ENCODE measurements around the gene SLC34A1.

The SLC34A1 gene

DNA sequence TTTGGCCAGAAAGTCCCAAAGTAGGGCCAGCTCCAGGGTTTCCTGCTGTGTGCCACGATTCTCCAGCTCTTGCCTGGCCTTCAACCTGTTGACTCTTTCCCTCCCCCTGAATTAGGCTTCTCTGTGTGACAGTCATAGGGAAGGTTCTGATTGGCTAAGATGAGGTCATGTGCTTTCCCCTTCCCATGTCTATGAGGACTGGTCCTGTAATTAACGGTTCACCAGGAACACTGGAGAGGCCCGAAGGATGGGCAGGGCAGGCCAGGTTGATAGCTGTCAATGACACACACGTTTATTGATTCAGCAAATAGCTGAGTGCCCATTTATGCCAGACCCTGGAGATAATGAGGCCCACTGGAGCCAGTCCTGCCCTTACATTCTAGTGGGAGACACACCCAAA is 53.4 kb downstream of the SLC34A1 start:
- no peak for FAIRE-seq
- TF ChIP-seq POLR2A (IDR thresholded peaks at IDR 0.05; ENCODE audit: low read depth, low read length), result no peak
- DNase-seq (ENCODE audit: insufficient read length, low spot score), result no peak

DNA sequence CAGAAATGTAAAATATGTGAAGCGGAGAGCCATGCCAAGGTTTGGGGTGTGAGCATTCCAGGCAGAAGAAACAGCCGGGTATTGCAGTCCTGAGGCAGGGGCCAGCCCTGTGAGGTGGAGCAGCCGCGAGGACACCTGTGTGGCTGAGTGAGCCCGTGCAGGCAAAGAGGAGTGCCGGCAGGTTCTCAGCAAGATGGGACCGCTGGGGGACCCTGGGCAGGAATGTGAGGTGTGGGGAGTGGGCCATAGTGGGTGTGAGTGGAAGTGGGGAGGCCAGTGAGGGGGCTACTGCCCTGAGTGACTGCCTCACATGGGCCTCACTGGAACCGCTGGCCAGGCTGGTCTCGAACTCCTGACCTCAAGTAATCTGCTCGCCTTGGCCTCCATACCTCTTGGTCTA is 54.2 kb downstream of the SLC34A1 start:
- FAIRE-seq (no peak), DNase-seq (ENCODE audit: insufficient read length, low spot score) (no peak)
- no peak for TF ChIP-seq POLR2A (IDR thresholded peaks at IDR 0.05; ENCODE audit: low read depth, low read length)

DNA sequence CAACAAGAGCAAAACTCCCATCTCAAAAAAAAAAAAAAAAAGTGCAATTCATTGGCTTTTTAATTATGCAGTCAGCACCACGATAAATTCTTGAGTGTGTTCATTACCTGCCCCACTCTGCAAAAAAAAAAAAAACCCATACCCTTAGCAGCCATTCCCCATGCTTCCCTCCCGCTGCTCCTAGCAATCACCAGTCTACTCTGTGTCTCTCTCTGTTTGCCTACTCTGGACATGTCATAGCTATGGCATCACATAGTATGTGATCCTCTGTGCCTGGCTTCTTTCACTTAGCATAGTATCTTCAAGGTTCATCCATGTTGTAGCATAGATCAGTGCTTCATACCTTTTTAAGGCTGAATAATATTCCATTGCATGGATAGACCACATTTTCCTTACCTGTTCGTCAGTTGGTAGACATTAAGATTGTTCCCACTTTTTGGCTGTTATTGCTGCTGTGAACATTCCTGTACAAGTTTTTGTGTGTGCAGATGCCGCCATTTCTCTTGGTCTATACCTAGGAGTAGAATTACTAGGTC is 55.4 kb downstream of the SLC34A1 start:
- no peak for DNase-seq (ENCODE audit: insufficient read length, low spot score)
- TF ChIP-seq POLR2A (IDR thresholded peaks at IDR 0.05; ENCODE audit: low read depth, low read length), result no peak
- FAIRE-seq, result no peak

DNA sequence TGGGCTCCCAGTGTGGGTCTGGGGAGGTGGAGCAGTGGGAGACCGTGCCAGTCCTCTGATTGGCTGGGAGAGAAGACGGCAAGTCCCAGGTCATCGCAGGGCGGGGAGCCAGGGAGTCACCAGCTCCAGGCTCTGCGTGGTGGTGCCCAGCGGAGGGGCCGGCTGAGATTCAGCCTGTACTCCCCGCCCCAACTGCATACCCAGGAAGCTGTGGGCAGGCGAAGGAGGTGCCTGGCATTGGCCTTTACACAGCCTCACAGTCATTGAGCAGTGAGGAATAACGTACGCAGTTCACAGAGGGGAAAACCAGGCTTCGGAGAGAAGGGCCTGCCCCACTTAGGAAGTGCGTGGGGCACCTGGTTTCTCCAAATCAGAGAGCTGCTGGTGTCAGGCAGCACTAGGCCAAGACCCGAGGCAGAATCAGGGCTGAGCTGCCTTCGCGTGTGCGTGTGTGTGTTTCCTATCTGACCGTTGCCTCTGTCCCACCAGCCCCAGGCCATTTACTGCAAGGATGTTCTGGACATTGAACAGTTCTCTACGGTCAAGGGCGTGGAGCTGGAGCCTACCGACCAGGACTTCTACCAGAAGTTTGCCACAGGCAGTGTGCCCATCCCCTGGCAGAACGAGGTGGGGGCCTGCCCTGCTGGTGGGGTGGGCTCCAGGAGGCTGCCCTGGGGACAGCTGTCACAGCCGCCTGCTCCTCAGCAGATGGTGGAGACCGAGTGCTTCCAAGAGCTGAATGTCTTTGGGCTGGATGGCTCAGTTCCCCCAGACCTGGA is 56.2 kb downstream of the SLC34A1 start:
- no peak for FAIRE-seq
- TF ChIP-seq POLR2A (IDR thresholded peaks at IDR 0.05; ENCODE audit: low read depth, low read length), result no peak
- no peak for DNase-seq (ENCODE audit: insufficient read length, low spot score)

DNA sequence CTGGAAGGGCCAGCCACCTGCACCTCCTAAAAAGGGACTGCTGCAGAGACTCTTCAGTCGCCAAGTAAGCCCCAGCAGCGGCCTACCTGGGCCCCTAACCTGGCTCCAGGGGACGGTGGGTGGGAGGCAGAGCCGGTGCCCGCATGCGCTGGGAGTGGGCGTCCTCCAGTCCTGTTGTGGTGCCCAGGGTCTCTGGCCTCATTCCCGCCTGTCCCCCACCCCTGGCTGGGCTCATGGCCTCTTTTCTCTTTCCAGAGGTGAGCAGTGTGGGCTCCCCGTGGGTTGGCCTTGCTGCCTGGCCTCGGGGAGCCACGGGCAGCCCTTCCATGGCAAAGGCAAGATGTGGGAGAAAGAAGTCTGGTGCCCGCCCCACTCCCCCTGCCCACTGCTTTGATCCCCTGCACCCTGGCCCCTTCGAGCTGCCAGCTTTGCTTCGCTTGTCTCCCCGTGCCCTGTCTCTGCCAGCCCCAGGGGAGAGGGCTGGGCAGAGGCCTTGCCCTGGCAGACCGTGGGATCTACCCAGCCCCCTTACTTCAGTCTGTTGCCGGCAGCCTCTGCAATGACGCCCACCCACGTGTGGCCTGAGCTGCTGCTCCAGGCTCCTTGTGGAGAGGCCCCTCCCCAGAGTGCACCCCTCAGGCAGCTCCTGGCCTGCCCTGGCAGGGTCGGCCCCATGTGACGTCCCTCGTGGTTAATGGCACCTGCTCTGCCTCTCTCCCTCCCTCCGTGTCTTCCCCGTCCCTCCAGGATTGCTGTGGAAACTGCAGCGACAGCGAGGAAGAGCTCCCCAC is 57.0 kb downstream of the SLC34A1 start:
- DNase-seq (ENCODE audit: insufficient read length, low spot score), result no peak
- TF ChIP-seq POLR2A (IDR thresholded peaks at IDR 0.05; ENCODE audit: low read depth, low read length), result no peak
- no peak for FAIRE-seq

- no peak for FAIRE-seq
These were observed 58.0 kb downstream of the SLC34A1 start for GRCh38 chr5:177442066-177442826.

GRCh38 chr5:177443144-177443983 is 59.1 kb downstream of the SLC34A1 start:
- DNase-seq (ENCODE audit: insufficient read length, low spot score) (no peak), FAIRE-seq (no peak)
- no peak for TF ChIP-seq POLR2A (IDR thresholded peaks at IDR 0.05; ENCODE audit: low read depth, low read length)

More at GRCh38 chr5:177442066-177442826, 58.0 kb downstream of the SLC34A1 start:
- DNase-seq (ENCODE audit: insufficient read length, low spot score), result no peak
- no peak for TF ChIP-seq POLR2A (IDR thresholded peaks at IDR 0.05; ENCODE audit: low read depth, low read length)

DNA sequence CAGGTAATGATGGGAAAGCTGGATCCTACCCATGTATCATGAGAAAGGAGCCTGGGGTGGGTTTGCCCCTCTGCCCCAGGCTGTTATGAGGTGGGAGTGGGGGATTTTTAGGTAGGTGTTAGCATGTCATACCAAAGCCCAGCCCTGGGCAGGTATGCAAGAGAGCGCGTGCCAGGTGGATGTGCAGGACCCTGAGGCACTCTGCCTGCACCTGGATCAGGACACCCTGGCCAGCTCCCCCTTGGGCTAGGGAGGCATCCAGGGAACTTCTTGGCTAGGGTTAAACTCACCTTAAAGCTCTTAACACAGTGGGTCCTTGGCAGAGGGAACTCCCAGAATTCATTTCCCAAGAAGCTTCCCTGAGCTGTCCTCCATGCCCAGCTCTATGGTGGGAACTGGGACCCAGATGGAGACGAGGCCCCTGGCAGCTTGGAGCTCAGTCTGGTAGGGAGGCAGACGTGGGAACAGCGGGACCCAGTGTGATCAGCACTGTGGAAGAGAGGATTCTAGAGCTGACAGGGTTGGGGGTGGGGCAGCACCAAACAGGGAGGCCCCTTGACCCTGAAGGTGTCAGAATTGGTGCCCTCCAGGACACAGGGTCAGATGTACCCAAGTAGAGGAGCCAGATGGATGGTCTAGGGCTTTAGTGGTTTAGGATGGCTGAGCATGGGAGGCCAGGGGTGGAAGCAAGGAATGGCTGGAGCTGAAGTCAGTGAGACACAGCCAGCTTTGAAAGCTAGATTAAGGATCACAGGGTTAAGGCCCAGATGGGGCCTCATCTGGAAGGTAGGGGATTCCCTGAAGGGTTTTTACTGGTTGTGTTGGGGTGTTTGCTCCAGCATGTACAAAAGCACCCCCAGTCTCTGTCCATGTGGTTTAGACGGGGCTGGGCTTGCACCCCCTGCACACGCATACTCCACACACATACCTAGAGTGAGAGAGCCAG is 60.1 kb downstream of the SLC34A1 start:
- TF ChIP-seq POLR2A (IDR thresholded peaks at IDR 0.05; ENCODE audit: low read depth, low read length), result no peak
- DNase-seq (ENCODE audit: insufficient read length, low spot score) (no peak), FAIRE-seq (no peak)

- no peak for DNase-seq (ENCODE audit: insufficient read length, low spot score)
- TF ChIP-seq POLR2A (IDR thresholded peaks at IDR 0.05; ENCODE audit: low read depth, low read length), result no peak
- no peak for FAIRE-seq
These were observed 61.0 kb downstream of the SLC34A1 start for GRCh38 chr5:177445052-177445916.

- FAIRE-seq, result no peak
- no peak for TF ChIP-seq POLR2A (IDR thresholded peaks at IDR 0.05; ENCODE audit: low read depth, low read length)
- no peak for DNase-seq (ENCODE audit: insufficient read length, low spot score)
These were observed 61.6 kb downstream of the SLC34A1 start for GRCh38 chr5:177445917-177446199.
